Activated T-helper 9 cell treated with anti-CD3 and anti-CD28 coated beads, Interleukin-2, amount 50 U/mL, for 16 hours (primary cell): ENCODE results near the gene RXRA.
"Not testable (repeated sequence)": the region's sequence is repeated elsewhere in the genome, so short reads cannot be mapped to it uniquely, and the experiment has no call there.

ENCODE experiments used
- DNase-seq: peaks from one replicate; pipeline ENCODE4 v3.0.0-alpha.2; 2020; ENCODE audit warnings: low read depth

RXRA gene

GRCh38 chr9:134307674-134308638 is 18.3 kb upstream of the RXRA start:
- DNase-seq, result no peak

- not testable (repeated sequence) for DNase-seq
Measured at GRCh38 chr9:134308639-134309220, 17.5 kb upstream of the RXRA start.

- DNase-seq, result no peak
Measured at GRCh38 chr9:134313470-134313869, 12.8 kb upstream of the RXRA start.

GRCh38 chr9:134314039-134314949 is 12.0 kb upstream of the RXRA start:
- no peak for DNase-seq

- DNase-seq, result no peak
Measured at GRCh38 chr9:134314950-134315715, 11.1 kb upstream of the RXRA start.

- DNase-seq, result no peak
Measured at GRCh38 chr9:134315716-134316448, 10.4 kb upstream of the RXRA start.

GRCh38 chr9:134316449-134317160 is 9.7 kb upstream of the RXRA start:
- no peak for DNase-seq

GRCh38 chr9:134317400-134317789 is 8.9 kb upstream of the RXRA start:
- no peak for DNase-seq

- no peak for DNase-seq
Measured at GRCh38 chr9:134317790-134318414, 8.4 kb upstream of the RXRA start.

GRCh38 chr9:134318481-134318891 is 7.8 kb upstream of the RXRA start:
- no peak for DNase-seq

GRCh38 chr9:134318941-134319305 is 7.3 kb upstream of the RXRA start:
- DNase-seq, result no peak

GRCh38 chr9:134319306-134320125 is 6.7 kb upstream of the RXRA start:
- DNase-seq, result no peak

GRCh38 chr9:134320126-134320867 is 6.0 kb upstream of the RXRA start:
- no peak for DNase-seq

GRCh38 chr9:134320868-134321471 is 5.3 kb upstream of the RXRA start:
- DNase-seq, result no peak

- DNase-seq, result no peak
Measured at GRCh38 chr9:134321531-134321930, 4.7 kb upstream of the RXRA start.

GRCh38 chr9:134321946-134322741 is 4.1 kb upstream of the RXRA start:
- DNase-seq, result no peak

GRCh38 chr9:134322781-134323241 is 3.4 kb upstream of the RXRA start:
- DNase-seq, result no peak
